Kidney (tissue), 14 donors: Measurements from ENCODE around the gene ZCCHC3. TPM values are rescaled to one million over a fixed set of nuclear protein-coding genes. Genes with fewer than 3 reads are reported as not detected.
"Not testable (repeated sequence)": the region's sequence is repeated elsewhere in the genome, so short reads cannot be mapped to it uniquely, and the experiment has no call there.

Experiments
- DNase-seq, 5 donors: peaks; one replicate each; pipeline ENCODE4 v3.0.0-alpha.2; 2013 to 2020
- FAIRE-seq: peaks from 2 replicates; lab custom pipeline; 2012; peaks lifted over from hg19 to GRCh38; lab: Jason Lieb, UNC
- H3K27ac ChIP-seq, 2 donors: one replicate each; pipeline ENCODE4 v1.7.0; 2013; ENCODE audit warnings: low read depth in 2 of 2, low read length in 2 of 2, inconsistent platforms in 1 of 2
- H3K27me3 ChIP-seq: one replicate; pipeline ENCODE4 v1.7.1; 2013; ENCODE audit warnings: low read length, inconsistent platforms; ENCODE audit not compliant: control insufficient read depth, insufficient read depth
- H3K36me3 ChIP-seq, 3 donors: one replicate each; pipeline versions ENCODE4 v1.7.0 to v1.7.1; 2013; ENCODE audit warnings: low read length in 3 of 3, control low read depth in 1 of 3, inconsistent platforms in 1 of 3; ENCODE audit not compliant: insufficient read depth in 3 of 3, control insufficient read depth in 2 of 3
- H3K4me1 ChIP-seq, 3 donors: one replicate each; pipeline versions ENCODE4 v1.7.0 to v1.7.1; 2013; ENCODE audit warnings: low read length in 3 of 3, inconsistent platforms in 1 of 3, low read depth in 1 of 3; ENCODE audit not compliant: control insufficient read depth in 2 of 3, insufficient read depth in 2 of 3
- H3K4me3 ChIP-seq, 3 donors: one replicate each; pipeline versions ENCODE4 v1.7.0 to v1.8.1; 2013; ENCODE audit warnings: low read length in 3 of 3, control low read depth in 1 of 3, inconsistent platforms in 1 of 3
- H3K9ac ChIP-seq, 3 donors: one replicate each; pipeline versions ENCODE4 v1.7.0 to v1.7.1; 2013; ENCODE audit warnings: low read length in 3 of 3, control low read depth in 1 of 3, inconsistent platforms in 1 of 3
- H3K9me3 ChIP-seq, 3 donors: one replicate each; pipeline versions ENCODE4 v1.7.0 to v1.7.1; 2013; ENCODE audit warnings: low read length in 3 of 3, control low read depth in 1 of 3, inconsistent platforms in 1 of 3; ENCODE audit not compliant: control insufficient read depth in 2 of 3, insufficient read depth in 1 of 3
- intact Hi-C: fragments of 100-400 bp; cut with DNase I; formaldehyde crosslinking; loops from one replicate; pipeline ENCODE4 v1.11.1; 2022
- polyA plus RNA-seq: library from polyadenylated mRNA; stranded (reverse); fragments of 350-450 nt; fragmentation: Illumina TruSeq; extraction: RNeasy Lipid Tissue Mini Kit (QIAGEN cat#74804); gene quantifications from one replicate; pipeline ENCODE4 v1.2.3, GENCODE V29; 2014; ENCODE audit warnings: low read depth, low replicate concordance; ENCODE audit not compliant: insufficient read depth
- total RNA-seq: library from RNA; stranded (reverse); fragmentation: NEBNext Ultra II Directional; extraction: Animal tissue kit (Norgen Biotek cat#: 25700); gene quantifications from one replicate; pipeline ENCODE4 v1.2.1, GENCODE V29; 2021
- TF ChIP-seq, protein P1 (sequence below): IDR thresholded peaks from 3 replicates; pipeline ENCODE4 v1.5.1; 2012; ENCODE audit warnings: mild to moderate bottlenecking, moderate library complexity, borderline replicate concordance; ENCODE audit not compliant: insufficient read depth; ENCODE audit errors: extremely low read depth
- donor health status: control.
- donor health status: control.
- donor health status: control.
- donor health status: control.
- donor health status: control.
- donor health status: DM: yes; HTN: yes; CAD: no.
- donor health status: Normal renal cell carcinoma (clear cell type).

ZCCHC3 gene
- total and polyA plus RNA-seq, 2 donors from 2014 or later: 12.8 to 16.4 TPM

DNA sequence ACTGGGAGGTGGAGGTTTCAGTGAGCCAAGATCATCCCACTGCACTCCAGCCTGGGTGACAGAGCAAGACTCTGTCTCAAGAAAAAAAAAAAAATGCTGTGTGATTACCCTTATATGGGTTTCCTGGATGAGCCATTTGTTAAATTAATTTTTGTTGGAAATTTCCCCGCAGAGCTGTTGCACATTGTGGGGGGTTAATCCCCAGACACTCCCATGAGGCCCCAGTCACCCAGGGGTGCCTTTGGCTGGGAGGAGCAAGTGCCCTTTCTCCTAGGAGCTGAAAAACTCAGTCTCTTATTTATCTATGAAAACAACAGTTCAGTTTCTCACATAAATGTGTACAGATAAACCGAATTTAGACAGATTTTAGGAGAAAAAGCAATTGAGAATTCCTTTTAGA is 44.6 kb upstream of the ZCCHC3 start:
- DNase-seq: no peak
- TF ChIP-seq, protein P1, sequence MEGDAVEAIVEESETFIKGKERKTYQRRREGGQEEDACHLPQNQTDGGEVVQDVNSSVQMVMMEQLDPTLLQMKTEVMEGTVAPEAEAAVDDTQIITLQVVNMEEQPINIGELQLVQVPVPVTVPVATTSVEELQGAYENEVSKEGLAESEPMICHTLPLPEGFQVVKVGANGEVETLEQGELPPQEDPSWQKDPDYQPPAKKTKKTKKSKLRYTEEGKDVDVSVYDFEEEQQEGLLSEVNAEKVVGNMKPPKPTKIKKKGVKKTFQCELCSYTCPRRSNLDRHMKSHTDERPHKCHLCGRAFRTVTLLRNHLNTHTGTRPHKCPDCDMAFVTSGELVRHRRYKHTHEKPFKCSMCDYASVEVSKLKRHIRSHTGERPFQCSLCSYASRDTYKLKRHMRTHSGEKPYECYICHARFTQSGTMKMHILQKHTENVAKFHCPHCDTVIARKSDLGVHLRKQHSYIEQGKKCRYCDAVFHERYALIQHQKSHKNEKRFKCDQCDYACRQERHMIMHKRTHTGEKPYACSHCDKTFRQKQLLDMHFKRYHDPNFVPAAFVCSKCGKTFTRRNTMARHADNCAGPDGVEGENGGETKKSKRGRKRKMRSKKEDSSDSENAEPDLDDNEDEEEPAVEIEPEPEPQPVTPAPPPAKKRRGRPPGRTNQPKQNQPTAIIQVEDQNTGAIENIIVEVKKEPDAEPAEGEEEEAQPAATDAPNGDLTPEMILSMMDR: no peak
- no peak for FAIRE-seq
- no peaks in the 10 kb centered on the region for H3K27me3 ChIP-seq
- H3K36me3 ChIP-seq: no peaks in the 10 kb centered on the region
- H3K9ac ChIP-seq: no peak overlapping the region
- H3K4me3 ChIP-seq: no peak overlapping the region
- H3K4me1 ChIP-seq: no peaks in the 10 kb centered on the region
- intact Hi-C loops: no loop called here
- no peaks in the 10 kb centered on the region for H3K9me3 ChIP-seq
- H3K27ac ChIP-seq: no peak overlapping the region

DNA sequence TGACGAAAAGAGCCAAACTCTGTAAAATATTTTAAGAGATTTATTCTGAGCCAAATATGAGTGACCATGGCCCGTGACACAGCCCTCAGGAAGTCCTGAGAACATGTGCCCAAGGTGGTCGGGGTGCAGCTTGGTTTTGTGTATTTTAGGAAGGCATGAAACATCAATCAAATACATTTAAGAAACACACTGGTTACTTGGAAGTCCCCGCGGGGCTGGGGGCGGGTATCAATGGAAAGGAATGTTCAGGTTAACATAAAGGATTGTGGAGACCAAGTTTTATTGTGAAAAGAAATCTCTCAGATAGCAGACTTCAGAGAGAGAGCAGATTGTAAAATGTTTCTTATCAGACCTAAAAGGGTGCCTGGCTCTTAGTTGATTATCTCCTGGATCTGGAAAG is 43.9 kb upstream of the ZCCHC3 start:
- H3K9me3 ChIP-seq, H3K27ac ChIP-seq, H3K4me1 ChIP-seq, H3K36me3 ChIP-seq, DNase-seq, H3K27me3 ChIP-seq, FAIRE-seq, H3K4me3 ChIP-seq, intact Hi-C loops, H3K9ac ChIP-seq: not testable (repeated sequence)

DNA sequence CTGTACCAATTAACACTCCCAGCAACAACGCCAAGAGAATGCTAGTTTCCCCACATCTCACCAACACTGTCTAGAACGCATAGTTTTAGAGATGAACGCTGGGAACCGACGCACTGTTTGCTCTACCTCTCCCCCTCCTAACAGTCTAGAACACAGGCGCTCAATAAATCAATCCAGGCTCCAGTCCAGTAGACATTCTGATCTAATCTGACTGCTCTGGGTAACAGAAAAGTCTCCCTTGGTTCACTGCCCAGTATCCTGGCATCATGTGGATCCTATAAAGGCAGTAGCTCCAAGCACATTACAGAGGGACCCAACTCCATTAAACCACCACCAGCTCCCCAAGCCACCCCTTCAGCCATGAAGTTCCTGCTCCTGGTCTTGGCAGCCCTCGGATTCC is 40.0 kb upstream of the ZCCHC3 start, which contains the start of gene DEFB132:
Gene DEFB132 (plus strand): TSS at position 306 of the 400 bp plus-strand sequence. CDS start 55 bp downstream, at position 361.
- DNase-seq (no peak), FAIRE-seq (no peak)
- Histone ChIP-seq H3K27me3 (no peaks in the 10 kb centered on the region), H3K9me3 (no peaks in the 10 kb centered on the region), H3K9ac (no peak within 1 kb of the TSS), H3K27ac (no peak within 1 kb of the TSS), H3K4me1 (no peaks in the 10 kb centered on the region), H3K36me3 (no peaks in the 10 kb centered on the region), H3K4me3 (no peak within 1 kb of the TSS)
- intact Hi-C loops: no loop called here
- TF ChIP-seq, protein P1: no peak

DNA sequence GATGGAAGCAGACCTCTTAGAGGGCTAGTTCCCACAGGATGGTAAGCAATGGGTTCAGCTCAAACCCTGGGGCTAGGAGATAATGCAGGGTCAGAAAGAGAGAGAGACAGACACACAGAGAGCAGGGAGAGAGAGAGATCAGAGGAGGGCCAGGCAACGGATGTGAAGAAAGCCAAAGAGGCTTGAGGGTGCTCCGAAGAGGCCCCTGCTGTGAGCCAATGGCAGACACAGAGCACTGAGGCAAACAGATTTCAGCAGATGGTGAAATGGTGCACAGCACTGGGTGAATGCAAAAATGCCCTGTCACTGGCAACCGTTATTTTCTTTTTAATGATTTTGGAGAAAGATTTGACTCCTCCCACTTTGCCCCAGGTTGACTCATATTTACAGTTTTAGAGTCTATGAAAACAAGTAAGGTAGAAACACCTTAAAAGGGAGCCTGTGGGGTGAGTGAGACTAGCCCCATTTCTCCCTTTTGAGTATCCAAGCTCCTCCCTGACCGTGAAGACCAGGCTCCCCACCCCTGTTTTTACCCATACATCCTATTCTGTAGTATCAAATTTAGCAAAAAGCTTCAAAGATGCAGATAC is 39.0 kb upstream of the ZCCHC3 start:
- H3K36me3 ChIP-seq: no peaks in the 10 kb centered on the region
- TF ChIP-seq, protein P1: no peak
- no peak overlapping the region for H3K9ac ChIP-seq
- H3K9me3 ChIP-seq: no peaks in the 10 kb centered on the region
- no peaks in the 10 kb centered on the region for H3K4me1 ChIP-seq
- H3K27me3 ChIP-seq: no peaks in the 10 kb centered on the region
- H3K4me3 ChIP-seq: no peak overlapping the region
- intact Hi-C loops: no loop called here
- FAIRE-seq (no peak), DNase-seq (no peak)
- no peak overlapping the region for H3K27ac ChIP-seq
